K562 (cell line): ENCODE results near the gene HAUS2. TPM values are rescaled to one million over a fixed set of nuclear protein-coding genes. Genes with fewer than 3 reads are reported as not detected.

ENCODE experiments used
- POLR2G ChIP-seq: fragments of 200-400 bp; formaldehyde crosslinking; IDR thresholded peaks from 2 replicates; pipeline ENCODE4 v1.6.1; 2017; ENCODE audit warnings: low read depth, mild to moderate bottlenecking, antibody characterized with exemption, low read length, moderate library complexity
- SIRT6 ChIP-seq: IDR thresholded peaks from one replicate; pipeline ENCODE4 v1.6.1; 2012; ENCODE audit warnings: low read depth, mild to moderate bottlenecking, control low read depth, inconsistent platforms, low read length, moderate library complexity
- ZNF124 ChIP-seq: sonication (generic); formaldehyde crosslinking; IDR thresholded peaks from 2 replicates; pipeline ENCODE4 v1.8.1; 2022; ENCODE audit warnings: missing genetic modification reagents
- polyA plus RNA-seq, 8 experiments: library from polyadenylated mRNA; depleted of rRNA in 4 of 8; stranded (reverse) in 5 of 8; unstranded in 3 of 8; fragments of >200 nt; fragmentation: Nextera tagmentation in 2 of 8; fragmentation: Illumina TruSeq in 1 of 8; extraction: Ambion mirVana in 2 of 8; extraction: Trizol in 1 of 8; gene quantifications; 2 replicates each; pipeline versions ENCODE4 v1.2.1 to v1.2.3, GENCODE V29; 2011 to 2014; ENCODE audit warnings: inconsistent platforms in 1 of 8, missing spikeins in 1 of 8
- total RNA-seq, 7 experiments: library from RNA; depleted of rRNA in 6 of 7; stranded (reverse); fragments of >200 nt in 6 of 7; fragmentation: Illumina TruSeq in 2 of 7; extraction: Trizol in 2 of 7; gene quantifications; 2 replicates each; pipeline versions ENCODE4 v1.2.1 to v1.2.3, GENCODE V29; 2011 to 2021; ENCODE audit warnings: low replicate concordance in 1 of 7
- TF ChIP-seq, protein P1 (sequence below), 2 experiments: fragments of 450-650 bp; formaldehyde crosslinking in 1 of 2; IDR thresholded peaks; 2 replicates each; pipeline versions ENCODE4 v1.4.0 to v1.6.1; 2014 to 2020; ENCODE audit warnings: mild to moderate bottlenecking in 2 of 2, borderline replicate concordance in 1 of 2, low read depth in 1 of 2

The HAUS2 gene
- total and polyA plus RNA-seq, 9 of the 15 experiments (the other 6 are each of a cell fraction or from before 2014, with no cell fraction given): 30.6 to 64.9 (median 54.1) TPM

DNA sequence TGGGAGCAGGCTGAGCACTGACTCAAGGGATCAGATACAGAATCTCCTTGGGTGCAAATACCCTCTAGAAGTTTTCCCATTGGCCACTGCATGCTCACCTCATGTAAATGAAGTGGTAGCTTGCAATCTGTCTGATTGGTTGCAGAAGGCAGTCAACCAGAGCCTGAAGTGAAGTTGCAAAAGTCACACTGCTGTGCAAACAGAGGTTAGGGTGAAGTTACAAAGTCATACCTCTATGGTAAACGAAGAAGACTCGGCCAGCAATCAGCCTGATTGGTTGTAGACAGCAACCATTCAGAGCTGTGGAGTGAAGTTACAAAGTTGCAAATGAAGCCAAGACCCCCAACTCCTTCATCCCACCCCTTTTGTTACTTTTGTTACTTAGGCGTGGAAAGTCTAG is 53.9 kb downstream of the HAUS2 start (continued):
- TF ChIP-seq, protein P1, sequence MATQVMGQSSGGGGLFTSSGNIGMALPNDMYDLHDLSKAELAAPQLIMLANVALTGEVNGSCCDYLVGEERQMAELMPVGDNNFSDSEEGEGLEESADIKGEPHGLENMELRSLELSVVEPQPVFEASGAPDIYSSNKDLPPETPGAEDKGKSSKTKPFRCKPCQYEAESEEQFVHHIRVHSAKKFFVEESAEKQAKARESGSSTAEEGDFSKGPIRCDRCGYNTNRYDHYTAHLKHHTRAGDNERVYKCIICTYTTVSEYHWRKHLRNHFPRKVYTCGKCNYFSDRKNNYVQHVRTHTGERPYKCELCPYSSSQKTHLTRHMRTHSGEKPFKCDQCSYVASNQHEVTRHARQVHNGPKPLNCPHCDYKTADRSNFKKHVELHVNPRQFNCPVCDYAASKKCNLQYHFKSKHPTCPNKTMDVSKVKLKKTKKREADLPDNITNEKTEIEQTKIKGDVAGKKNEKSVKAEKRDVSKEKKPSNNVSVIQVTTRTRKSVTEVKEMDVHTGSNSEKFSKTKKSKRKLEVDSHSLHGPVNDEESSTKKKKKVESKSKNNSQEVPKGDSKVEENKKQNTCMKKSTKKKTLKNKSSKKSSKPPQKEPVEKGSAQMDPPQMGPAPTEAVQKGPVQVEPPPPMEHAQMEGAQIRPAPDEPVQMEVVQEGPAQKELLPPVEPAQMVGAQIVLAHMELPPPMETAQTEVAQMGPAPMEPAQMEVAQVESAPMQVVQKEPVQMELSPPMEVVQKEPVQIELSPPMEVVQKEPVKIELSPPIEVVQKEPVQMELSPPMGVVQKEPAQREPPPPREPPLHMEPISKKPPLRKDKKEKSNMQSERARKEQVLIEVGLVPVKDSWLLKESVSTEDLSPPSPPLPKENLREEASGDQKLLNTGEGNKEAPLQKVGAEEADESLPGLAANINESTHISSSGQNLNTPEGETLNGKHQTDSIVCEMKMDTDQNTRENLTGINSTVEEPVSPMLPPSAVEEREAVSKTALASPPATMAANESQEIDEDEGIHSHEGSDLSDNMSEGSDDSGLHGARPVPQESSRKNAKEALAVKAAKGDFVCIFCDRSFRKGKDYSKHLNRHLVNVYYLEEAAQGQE (IDR thresholded peaks at IDR 0.05; ENCODE audit: borderline replicate concordance): no peak
- TF ChIP-seq, protein P1 (CRISPR knock-in tag; IDR thresholded peaks at IDR 0.05; ENCODE audit: low read depth): no peak
- no peak for TF ChIP-seq ZNF124
- TF ChIP-seq POLR2G: no peak
- TF ChIP-seq SIRT6: no peak
